Neuron (in vitro differentiated cells): Measurements from ENCODE around the gene ZNF182.
"Not testable (repeated sequence)": the region's sequence is repeated elsewhere in the genome, so short reads cannot be mapped to it uniquely, and the experiment has no call there.

Source experiments
- H2AFZ ChIP-seq: one replicate; pipeline ENCODE4 v1.6.1; 2013; ENCODE audit warnings: low read depth, mild to moderate bottlenecking, inconsistent platforms, low read length, moderate library complexity
- H3K27me3 ChIP-seq: one replicate; pipeline ENCODE4 v1.6.1; 2013; ENCODE audit warnings: low read length; ENCODE audit not compliant: insufficient read depth
- H3K36me3 ChIP-seq: one replicate; pipeline ENCODE4 v1.6.1; 2013; ENCODE audit warnings: low read length; ENCODE audit not compliant: insufficient read depth
- H3K4me1 ChIP-seq: one replicate; pipeline ENCODE4 v1.6.1; 2013; ENCODE audit warnings: low read length; ENCODE audit not compliant: insufficient read depth
- H3K4me3 ChIP-seq: 2 replicates; pipeline ENCODE4 v1.5.1; 2013; ENCODE audit warnings: mild to moderate bottlenecking, low read length, moderate library complexity
- H3K9me3 ChIP-seq: one replicate; pipeline ENCODE4 v1.6.1; 2013; ENCODE audit warnings: low read length

The ZNF182 gene

DNA sequence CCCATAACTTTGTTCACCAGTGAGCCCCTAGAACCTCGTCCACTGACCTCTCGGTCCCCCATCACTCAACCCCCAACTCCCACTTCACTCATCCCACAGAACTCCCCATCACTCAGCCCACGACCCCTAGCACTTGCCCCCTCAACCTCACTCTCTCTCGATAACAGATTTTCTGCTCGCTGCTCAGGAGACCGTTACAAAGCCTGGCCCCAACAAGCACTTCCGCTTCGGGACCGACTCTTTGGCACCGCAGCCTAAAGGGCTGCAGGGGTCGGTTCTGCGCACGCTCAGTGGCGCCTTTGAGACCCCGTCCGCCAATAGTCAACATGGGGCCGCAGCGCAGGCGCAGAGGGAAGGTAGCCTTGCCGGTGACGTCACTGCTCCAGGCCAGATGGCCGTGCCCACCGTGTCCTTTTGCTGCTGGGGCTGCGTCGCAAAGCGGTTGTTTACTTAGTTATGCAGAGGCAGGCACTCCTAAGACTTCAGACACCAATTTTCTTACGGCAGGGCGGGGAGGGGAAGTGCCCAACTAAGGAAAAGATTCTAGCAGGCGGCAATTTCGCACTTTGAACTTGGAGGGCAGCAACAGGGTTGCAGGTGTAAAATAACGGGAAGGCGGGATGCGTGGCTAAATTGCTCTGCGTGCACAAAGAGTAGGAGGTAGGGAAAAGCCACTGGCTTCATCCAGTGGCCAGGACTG is at the start of gene ZNF182:
TSS of gene ZNF182 (minus strand) at position 232 of the 700 bp plus-strand sequence. CDS start 1,380 bp downstream, outside the sequence.
- no peaks in the 10 kb centered on the region for H3K9me3 ChIP-seq

DNA sequence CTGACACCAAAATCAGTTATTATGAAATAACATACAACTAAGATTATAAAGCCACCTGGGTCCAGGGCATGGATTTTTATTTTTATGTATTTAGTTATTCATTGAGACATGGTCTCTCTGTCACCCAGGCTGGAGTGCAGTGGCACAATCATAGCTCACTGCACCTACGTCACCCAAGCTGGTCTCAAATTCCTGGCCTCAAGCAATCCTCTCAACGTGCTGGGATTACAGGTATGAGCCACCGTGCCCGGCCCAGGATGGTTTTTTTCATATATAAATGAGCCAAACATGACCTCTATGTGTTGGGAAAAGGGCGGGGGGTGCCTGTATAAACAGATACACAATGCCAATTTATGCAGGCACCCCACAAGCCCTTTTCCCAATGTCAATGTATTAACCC is 43.1 kb upstream of the ZNF182 start:
- H3K36me3 ChIP-seq: no peaks in the 10 kb centered on the region
- H3K27me3 ChIP-seq: no peaks in the 10 kb centered on the region
- H3K4me3 ChIP-seq: no peak overlapping the region
- no peak overlapping the region for H2AFZ ChIP-seq
- H3K9me3 ChIP-seq: no peaks in the 10 kb centered on the region
- H3K4me1 ChIP-seq: no peaks in the 10 kb centered on the region

More for the DNA sequence above, at the start of gene ZNF182:
- Histone ChIP-seq H3K36me3 (peaks cover 7% of the 10 kb centered on the region), H3K27me3 (no peaks in the 10 kb centered on the region), H2AFZ (peak within 1 kb of the TSS; percentile 27), H3K4me3 (peak within 1 kb of the TSS; percentile 64), H3K4me1 (no peaks in the 10 kb centered on the region)

DNA sequence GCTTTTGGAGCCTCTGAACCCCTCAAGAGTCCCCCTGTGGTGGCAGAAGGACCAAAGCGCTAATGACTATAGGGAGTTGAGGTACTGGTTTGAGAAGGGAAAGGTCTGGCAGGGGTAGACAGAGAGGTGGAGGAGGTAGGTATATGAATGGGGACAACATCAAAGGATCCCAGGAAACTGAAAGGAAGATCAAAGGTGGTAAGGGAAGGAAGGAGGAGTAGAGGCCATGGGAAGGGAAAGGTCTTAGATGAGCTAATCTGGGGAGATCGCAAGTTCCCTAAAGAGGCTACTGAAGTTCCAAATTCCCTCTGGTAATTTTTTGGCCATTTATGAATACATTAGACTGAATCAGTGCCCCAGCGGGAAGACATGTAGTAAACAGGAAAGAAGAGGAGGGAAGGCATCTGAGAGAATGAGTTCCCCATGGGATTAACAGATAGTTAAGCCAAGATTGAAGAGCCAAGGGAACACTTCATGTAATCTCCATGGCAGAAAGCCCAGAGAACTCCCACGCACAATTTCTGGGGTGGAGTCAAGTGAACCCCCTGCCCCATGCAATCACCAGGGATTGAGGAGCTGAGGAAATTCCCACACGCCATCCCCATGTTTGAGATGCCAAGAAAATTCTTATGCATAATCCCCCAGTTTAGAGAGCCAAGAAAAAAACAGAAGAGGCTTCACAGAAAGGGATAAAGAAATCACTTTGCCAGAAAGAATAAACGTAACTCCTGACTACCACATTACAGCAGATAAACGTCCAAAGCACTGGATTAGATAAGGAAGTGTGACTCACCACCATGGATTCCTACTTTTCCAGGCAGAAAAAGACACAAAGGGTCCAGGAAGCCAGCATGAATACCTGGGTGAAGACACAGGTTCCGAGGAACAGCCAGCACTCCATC is 41.9 kb upstream of the ZNF182 start:
- Histone ChIP-seq H3K27me3 (no peaks in the 10 kb centered on the region), H2AFZ (no peak overlapping the region), H3K9me3 (no peaks in the 10 kb centered on the region), H3K4me1 (no peaks in the 10 kb centered on the region), H3K4me3 (no peak overlapping the region), H3K36me3 (no peaks in the 10 kb centered on the region)

DNA sequence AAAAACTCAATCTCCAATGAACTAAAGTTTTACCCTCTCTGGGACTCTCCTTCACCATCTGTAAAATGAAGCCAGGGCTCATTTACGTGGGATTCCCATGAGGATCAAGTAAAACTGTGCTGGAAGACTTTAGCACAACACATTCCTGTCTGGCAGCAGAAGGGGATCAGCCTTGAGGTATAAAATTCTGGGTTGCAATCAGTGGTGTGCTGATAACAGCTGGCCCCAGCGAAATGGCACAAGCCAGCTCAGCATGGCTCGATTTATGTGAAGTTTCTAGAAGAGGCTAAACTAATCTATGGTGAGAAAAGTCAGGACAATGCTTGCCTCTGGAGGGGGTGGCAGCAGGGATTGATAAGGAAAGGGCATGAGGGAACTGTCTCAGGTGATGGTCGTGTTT is 39.3 kb upstream of the ZNF182 start:
- Histone ChIP-seq H3K9me3 (no peaks in the 10 kb centered on the region), H3K4me1 (no peaks in the 10 kb centered on the region), H3K36me3 (no peaks in the 10 kb centered on the region), H2AFZ (no peak overlapping the region), H3K4me3 (no peak overlapping the region), H3K27me3 (no peaks in the 10 kb centered on the region)

DNA sequence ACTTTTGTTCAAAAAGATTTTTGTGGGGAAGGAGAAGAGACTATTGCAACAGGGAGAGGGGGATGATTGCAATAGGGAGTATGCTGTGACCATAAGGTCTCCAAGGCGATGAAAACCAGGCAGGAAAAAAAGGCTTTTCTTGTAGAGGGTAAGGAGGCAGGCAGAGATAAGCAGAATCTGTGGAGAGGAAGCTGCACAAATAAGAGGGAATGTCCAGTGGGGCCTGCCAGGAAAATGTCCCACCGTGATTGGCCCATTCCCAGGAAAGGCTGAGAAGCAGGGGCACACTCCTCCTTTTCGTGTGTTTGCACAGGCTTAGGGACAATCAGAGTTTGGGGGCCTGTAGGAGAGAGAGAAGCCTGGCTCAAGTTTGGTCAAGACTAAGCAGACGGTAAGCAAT is 32.1 kb upstream of the ZNF182 start:
- Histone ChIP-seq H3K4me1 (no peaks in the 10 kb centered on the region), H2AFZ (no peak overlapping the region), H3K4me3 (no peak overlapping the region), H3K36me3 (no peaks in the 10 kb centered on the region), H3K27me3 (no peaks in the 10 kb centered on the region), H3K9me3 (no peaks in the 10 kb centered on the region)

DNA sequence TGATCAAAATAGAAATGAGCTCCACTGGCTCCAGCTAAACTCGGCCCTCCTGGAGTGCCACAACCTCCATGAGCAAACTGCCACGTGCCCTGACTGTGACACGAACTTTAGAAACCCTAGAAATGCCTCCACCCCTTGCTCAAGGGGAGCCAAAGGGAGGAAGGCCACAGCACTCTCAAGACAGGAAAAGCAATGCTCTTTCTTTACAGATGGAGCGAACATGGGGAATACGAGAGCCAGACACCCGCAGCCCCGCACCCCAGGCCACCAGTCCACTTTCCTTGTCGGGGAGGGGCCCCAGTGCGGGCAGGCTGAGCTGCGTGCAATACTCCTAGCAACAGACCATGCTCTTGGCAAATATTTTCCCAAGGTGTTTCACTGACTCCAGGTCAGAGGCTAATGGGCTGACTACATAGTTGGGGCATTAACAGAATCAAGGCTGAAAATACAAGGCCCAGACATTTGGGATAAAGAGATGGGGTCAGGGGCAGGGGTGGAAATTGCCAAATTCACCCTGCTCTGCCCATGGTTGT is 26.9 kb upstream of the ZNF182 start:
- not testable (repeated sequence) for H3K4me1 ChIP-seq, H3K27me3 ChIP-seq, H3K4me3 ChIP-seq, H2AFZ ChIP-seq, H3K9me3 ChIP-seq, H3K36me3 ChIP-seq

DNA sequence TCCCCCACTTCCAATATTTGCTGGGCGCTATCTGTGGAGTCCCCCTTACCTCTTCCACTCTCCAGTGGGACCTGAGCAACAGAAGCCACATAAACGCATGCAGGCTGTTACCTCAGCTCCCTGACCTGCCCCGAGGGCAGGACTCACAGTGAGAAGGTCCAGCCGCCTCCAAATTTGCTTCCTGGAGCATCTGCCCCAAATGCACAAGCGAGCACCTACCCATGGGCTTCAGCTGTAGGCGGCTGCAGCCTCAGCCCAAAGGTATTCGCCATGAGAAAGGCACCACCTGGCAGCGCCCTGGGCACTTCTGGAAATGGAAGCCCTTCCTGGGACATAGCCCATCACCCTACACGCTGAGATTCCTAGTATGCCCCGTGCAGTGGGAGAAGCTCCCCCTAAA is 26.4 kb upstream of the ZNF182 start:
- Histone ChIP-seq H3K4me1 (no peaks in the 10 kb centered on the region), H2AFZ (no peak overlapping the region), H3K27me3 (no peaks in the 10 kb centered on the region), H3K4me3 (no peak overlapping the region), H3K9me3 (no peaks in the 10 kb centered on the region), H3K36me3 (no peaks in the 10 kb centered on the region)

DNA sequence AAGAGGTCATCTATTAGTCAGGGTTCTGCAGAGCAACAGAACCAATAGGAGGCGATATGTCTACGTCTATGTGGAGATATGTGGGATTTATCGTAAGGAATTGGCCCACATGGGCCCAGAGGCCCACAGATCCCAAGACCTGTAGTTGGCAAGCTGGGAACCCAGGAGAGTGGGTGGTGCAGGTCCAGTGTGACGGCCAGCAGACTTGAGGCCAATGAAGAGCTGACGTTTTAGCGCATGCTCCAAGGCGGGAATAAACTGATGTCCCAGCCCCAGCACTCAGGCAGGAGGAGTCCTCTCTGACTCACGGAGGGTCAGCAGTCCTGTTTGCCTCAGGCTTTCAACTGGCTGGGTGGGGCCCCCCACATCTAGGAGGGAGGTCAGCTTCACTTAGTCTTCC is 24.3 kb upstream of the ZNF182 start:
- H2AFZ ChIP-seq: no peak overlapping the region
- no peaks in the 10 kb centered on the region for H3K36me3 ChIP-seq
- no peaks in the 10 kb centered on the region for H3K27me3 ChIP-seq
- H3K4me3 ChIP-seq: no peak overlapping the region
- H3K9me3 ChIP-seq: no peaks in the 10 kb centered on the region
- H3K4me1 ChIP-seq: no peaks in the 10 kb centered on the region

DNA sequence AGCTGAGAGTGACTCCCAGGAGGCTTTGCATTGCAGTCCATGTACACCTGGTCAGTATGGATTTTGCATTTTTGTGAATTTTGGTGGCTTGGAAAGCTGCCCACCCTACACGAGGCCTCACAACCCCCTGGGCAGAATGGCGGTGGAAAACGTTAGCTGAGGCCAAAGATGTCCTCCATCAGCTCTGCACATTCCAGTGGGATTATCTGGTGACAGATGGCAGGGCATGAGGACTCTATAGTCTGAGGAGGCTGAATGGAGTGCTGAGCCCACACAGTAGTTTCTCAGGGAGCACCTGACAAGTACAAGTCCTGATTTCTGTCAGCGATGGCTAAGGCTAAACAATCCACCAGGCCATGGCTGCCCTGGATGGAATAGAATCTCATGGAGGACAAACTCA is 23.8 kb upstream of the ZNF182 start:
- H3K9me3 ChIP-seq, H3K36me3 ChIP-seq, H2AFZ ChIP-seq, H3K27me3 ChIP-seq, H3K4me1 ChIP-seq, H3K4me3 ChIP-seq: not testable (repeated sequence)

DNA sequence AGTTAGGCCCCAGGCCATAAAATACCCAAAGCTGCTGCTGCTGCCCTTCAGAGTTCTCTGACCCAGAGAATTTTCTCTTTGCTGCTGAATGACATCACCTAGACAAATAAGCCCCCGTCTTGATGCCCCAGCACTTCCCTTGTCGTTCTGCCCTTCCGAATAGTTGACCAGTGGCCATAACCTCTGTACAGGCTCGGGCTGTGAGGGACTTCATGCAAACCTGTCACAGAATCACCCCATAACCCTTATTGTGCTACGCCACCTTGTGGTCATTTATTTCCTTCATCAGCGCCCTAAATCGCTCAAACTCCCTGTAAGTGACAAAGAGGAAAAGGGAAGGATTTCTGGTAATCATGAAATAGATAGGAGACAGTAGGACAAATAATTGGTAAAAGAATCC is 21.8 kb upstream of the ZNF182 start:
- Histone ChIP-seq H3K4me3 (no peak overlapping the region), H3K9me3 (peaks cover 2% of the 10 kb centered on the region)

DNA sequence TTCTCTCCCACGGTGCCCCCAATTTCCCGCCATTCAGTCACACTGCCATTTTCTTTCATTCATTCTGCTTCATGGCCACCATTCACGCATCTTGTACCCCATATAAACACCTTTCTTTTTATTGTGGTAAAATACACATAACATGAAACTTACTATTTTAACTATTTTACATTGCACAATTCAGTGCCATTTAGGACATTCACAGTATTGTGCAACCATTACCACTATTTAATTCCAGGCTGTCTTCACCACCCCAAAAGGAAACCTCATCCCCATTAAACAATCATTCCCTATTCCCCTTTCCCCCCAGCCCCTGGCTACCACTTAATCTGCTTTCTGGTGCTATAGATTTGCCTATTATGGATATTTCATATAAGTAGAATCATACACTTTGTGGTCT is 18.9 kb upstream of the ZNF182 start:
- H3K36me3 ChIP-seq: no peaks in the 10 kb centered on the region
- no peaks in the 10 kb centered on the region for H3K4me1 ChIP-seq
- H2AFZ ChIP-seq: no peak overlapping the region
- peaks cover 2% of the 10 kb centered on the region for H3K9me3 ChIP-seq
- no peak overlapping the region for H3K4me3 ChIP-seq
- no peaks in the 10 kb centered on the region for H3K27me3 ChIP-seq

More for the DNA sequence above, 21.8 kb upstream of the ZNF182 start:
- Histone ChIP-seq H3K36me3 (no peaks in the 10 kb centered on the region), H2AFZ (no peak overlapping the region), H3K27me3 (no peaks in the 10 kb centered on the region), H3K4me1 (no peaks in the 10 kb centered on the region)

DNA sequence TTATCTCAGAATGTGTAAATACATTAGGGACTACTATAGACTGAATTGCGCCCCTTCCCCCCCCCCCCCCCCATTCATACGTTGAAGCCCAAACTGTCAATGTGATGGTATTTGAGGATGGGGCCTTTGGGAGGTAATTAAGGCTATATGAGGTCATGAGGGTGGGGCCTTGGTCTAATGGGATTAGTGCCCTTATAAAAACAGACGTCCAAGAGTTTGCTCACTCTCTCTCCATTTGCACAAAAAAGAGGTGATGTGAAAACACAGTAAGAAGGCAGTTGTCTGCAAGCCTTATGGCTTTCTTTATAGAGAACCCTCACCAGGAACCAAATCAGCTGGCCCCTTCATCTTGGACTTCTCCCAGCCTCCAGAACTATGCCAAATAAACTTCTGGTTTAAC is 18.3 kb upstream of the ZNF182 start:
- H3K4me3 ChIP-seq: peak overlapping the region; percentile 96
- H2AFZ ChIP-seq: peak overlapping the region; percentile 92

More for the DNA sequence above, 18.3 kb upstream of the ZNF182 start:
- peaks cover 2% of the 10 kb centered on the region for H3K9me3 ChIP-seq
- H3K27me3 ChIP-seq: no peaks in the 10 kb centered on the region
- H3K36me3 ChIP-seq: no peaks in the 10 kb centered on the region
- no peaks in the 10 kb centered on the region for H3K4me1 ChIP-seq
